Measurements from ENCODE around the gene RSAD1.
A peak's percentile ranks its signal among the peaks of the same experiment; 100 is the strongest.

The RSAD1 gene

DNA sequence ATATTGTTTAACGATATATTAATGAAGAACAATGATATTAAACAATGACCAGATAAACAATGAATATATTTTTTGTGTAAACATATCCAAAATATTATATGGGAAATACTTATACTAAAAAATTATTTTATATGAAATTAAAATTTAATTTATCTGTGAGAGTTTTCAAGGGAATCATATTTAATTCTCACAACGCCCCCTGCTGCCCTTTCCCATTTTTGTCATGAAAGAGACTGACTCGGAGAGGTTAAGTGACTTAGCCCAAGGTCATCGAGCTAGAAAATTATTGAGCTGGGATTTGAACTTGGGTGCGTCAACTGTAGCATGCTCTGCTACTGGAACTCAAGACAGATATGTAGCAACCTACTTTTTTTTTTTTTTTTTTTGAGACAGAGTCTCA, 22.4 kb downstream of the RSAD1 start:
- no peaks in the 10 kb centered on the region for H3K9me3 ChIP-seq (ENCODE audit: control insufficient read depth, insufficient read depth, low read depth, low read length)
- H3K4me1 ChIP-seq (ENCODE audit: control insufficient read depth, insufficient read depth, low read length): no peaks in the 10 kb centered on the region
- no peak overlapping the region for H3K4me3 ChIP-seq (ENCODE audit: low read depth, low read length)
- TF ChIP-seq ZNF654 (tag by site-specific recombination; IDR thresholded peaks at IDR 0.05; ENCODE audit: low read depth) (peak; percentile 29), ZNF114 (tag by site-specific recombination; IDR thresholded peaks at IDR 0.05) (no peak), ZNF350 (tag by site-specific recombination; IDR thresholded peaks at IDR 0.05) (no peak), ZNF354C (tag by site-specific recombination; IDR thresholded peaks at IDR 0.05; ENCODE audit: borderline replicate concordance, low read depth) (no peak), ZBTB20 (tag by site-specific recombination; IDR thresholded peaks at IDR 0.05) (no peak)
- ChIA-PET POLR2A (no interaction called here), CTCF (interaction anchor here (0.6 to 7.5 kb wide), 33 partner anchors 8 to 870 kb away, joined by 3 to 95 read pairs (median 4); no protein-coding TSS in a partner anchor)
- no peak overlapping the region for H3K27ac ChIP-seq (ENCODE audit: extremely low read depth, low read depth, low read length)
- no peaks in the 10 kb centered on the region for H3K36me3 ChIP-seq (ENCODE audit: control insufficient read depth in 2 of 2, insufficient read depth in 1 of 2, low read length in 2 of 2)

DNA sequence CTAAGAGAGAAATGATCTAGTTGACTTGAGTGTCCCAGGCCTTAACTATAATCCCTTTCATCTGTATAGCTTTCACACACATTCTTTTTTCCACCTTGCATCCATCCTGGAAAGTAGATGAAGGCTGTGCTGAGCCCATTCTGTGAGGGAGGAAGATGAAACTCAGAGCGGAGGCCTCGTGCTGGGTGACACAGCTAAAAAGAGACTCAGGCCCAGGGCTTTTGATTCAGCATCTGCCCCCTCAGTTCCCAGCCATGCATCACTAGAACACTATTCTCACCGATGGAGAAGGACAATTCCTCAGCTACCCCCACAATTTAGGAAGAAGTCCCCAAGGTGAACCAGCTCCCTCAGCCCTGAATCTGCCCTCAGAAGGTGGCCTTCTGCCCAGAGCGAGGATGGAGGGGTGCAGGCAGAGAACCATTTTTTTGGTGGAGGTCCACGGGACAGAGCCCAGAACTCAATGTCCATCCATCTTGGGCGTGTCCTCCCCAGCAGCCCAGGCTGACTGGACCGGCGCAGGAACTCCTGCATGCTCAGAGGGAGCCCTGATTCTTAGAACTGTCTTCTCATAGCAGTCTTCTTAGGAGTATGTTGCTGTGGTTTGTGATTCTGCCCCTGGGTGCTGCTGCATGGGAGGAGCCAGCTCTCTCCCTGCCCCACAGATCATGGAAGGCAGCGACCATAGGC, 23.8 kb downstream of the RSAD1 start:
- H3K27ac ChIP-seq (ENCODE audit: extremely low read depth, low read depth, low read length): no peak overlapping the region
- POLR2A ChIA-PET: interaction anchor here (1.3 kb wide), 1 partner anchor 138 kb away, joined by 3 read pairs; no protein-coding TSS in a partner anchor

GRCh38 chr17:50505591-50506130, 27.0 kb downstream of the RSAD1 start:
- ChIA-PET CTCF (interaction anchor here (0.6 to 1.8 kb wide), 12 partner anchors 10 to 1327 kb away, joined by 3 to 6 read pairs (median 4); no protein-coding TSS in a partner anchor), POLR2A (interaction anchor here (1.1 kb wide), 1 partner anchor 12 kb away, joined by 3 read pairs; no protein-coding TSS in a partner anchor)
- no peaks in the 10 kb centered on the region for H3K4me1 ChIP-seq (ENCODE audit: control insufficient read depth, insufficient read depth, low read length)
- TF ChIP-seq, protein P1, sequence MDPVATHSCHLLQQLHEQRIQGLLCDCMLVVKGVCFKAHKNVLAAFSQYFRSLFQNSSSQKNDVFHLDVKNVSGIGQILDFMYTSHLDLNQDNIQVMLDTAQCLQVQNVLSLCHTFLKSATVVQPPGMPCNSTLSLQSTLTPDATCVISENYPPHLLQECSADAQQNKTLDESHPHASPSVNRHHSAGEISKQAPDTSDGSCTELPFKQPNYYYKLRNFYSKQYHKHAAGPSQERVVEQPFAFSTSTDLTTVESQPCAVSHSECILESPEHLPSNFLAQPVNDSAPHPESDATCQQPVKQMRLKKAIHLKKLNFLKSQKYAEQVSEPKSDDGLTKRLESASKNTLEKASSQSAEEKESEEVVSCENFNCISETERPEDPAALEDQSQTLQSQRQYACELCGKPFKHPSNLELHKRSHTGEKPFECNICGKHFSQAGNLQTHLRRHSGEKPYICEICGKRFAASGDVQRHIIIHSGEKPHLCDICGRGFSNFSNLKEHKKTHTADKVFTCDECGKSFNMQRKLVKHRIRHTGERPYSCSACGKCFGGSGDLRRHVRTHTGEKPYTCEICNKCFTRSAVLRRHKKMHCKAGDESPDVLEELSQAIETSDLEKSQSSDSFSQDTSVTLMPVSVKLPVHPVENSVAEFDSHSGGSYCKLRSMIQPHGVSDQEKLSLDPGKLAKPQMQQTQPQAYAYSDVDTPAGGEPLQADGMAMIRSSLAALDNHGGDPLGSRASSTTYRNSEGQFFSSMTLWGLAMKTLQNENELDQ (tag by site-specific recombination; IDR thresholded peaks at IDR 0.05; ENCODE audit: low read depth): no peak
- no peak for TF ChIP-seq ZNF354C (tag by site-specific recombination; IDR thresholded peaks at IDR 0.05; ENCODE audit: borderline replicate concordance, low read depth)
- no peak for TF ChIP-seq ZNF292 (tag by site-specific recombination; IDR thresholded peaks at IDR 0.05; ENCODE audit: borderline replicate concordance, low read depth)
- no peak for TF ChIP-seq YY2 (tag by site-specific recombination; IDR thresholded peaks at IDR 0.05)
- no peak for TF ChIP-seq ZNF530 (tag by site-specific recombination; IDR thresholded peaks at IDR 0.05; ENCODE audit: low read depth)
- no peak for TF ChIP-seq ZNF585B (tag by site-specific recombination; IDR thresholded peaks at IDR 0.05)
- no peak for TF ChIP-seq ZNF560 (tag by site-specific recombination; IDR thresholded peaks at IDR 0.05; ENCODE audit: borderline replicate concordance)
- TF ChIP-seq ZNF837 (tag by site-specific recombination; IDR thresholded peaks at IDR 0.05): no peak
- TF ChIP-seq, protein P2, sequence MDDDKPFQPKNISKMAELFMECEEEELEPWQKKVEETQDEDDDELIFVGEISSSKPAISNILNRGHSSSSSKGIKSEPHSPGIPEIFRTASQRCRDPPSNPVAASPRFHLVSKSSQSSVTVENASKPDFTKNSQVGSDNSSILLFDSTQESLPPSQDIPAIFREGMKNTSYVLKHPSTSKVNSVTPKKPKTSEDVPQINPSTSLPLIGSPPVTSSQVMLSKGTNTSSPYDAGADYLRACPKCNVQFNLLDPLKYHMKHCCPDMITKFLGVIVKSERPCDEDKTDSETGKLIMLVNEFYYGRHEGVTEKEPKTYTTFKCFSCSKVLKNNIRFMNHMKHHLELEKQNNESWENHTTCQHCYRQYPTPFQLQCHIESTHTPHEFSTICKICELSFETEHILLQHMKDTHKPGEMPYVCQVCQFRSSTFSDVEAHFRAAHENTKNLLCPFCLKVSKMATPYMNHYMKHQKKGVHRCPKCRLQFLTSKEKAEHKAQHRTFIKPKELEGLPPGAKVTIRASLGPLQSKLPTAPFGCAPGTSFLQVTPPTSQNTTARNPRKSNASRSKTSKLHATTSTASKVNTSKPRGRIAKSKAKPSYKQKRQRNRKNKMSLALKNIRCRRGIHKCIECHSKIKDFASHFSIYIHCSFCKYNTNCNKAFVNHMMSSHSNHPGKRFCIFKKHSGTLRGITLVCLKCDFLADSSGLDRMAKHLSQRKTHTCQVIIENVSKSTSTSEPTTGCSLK (tag by site-specific recombination; IDR thresholded peaks at IDR 0.05): no peak
- H3K27ac ChIP-seq (ENCODE audit: extremely low read depth, low read depth, low read length): no peak overlapping the region
- H3K36me3 ChIP-seq (ENCODE audit: control insufficient read depth in 2 of 2, insufficient read depth in 1 of 2, low read length in 2 of 2): no peaks in the 10 kb centered on the region
- no peak overlapping the region for H3K4me3 ChIP-seq (ENCODE audit: low read depth, low read length)
- no peaks in the 10 kb centered on the region for H3K9me3 ChIP-seq (ENCODE audit: control insufficient read depth, insufficient read depth, low read depth, low read length)

More for the DNA sequence above, 23.8 kb downstream of the RSAD1 start:
- no peak overlapping the region for H3K4me3 ChIP-seq (ENCODE audit: low read depth, low read length)
- no peaks in the 10 kb centered on the region for H3K4me1 ChIP-seq (ENCODE audit: control insufficient read depth, insufficient read depth, low read length)
- H3K36me3 ChIP-seq (ENCODE audit: control insufficient read depth in 2 of 2, insufficient read depth in 1 of 2, low read length in 2 of 2): no peaks in the 10 kb centered on the region
- CTCF ChIA-PET: interaction anchor here (1.2 to 7.5 kb wide), 12 partner anchors 9 to 151 kb away, joined by 3 to 95 read pairs (median 6); partner anchors contain the start of gene LRRC59
- TF ChIP-seq GFI1B (tag by site-specific recombination; IDR thresholded peaks at IDR 0.05) (no peak), ZNF23 (tag by site-specific recombination; IDR thresholded peaks at IDR 0.05; ENCODE audit: borderline replicate concordance) (no peak), ZNF132 (tag by site-specific recombination; IDR thresholded peaks at IDR 0.05; ENCODE audit: borderline replicate concordance) (no peak), YY1 (tag by site-specific recombination; IDR thresholded peaks at IDR 0.05) (no peak)
- H3K9me3 ChIP-seq (ENCODE audit: control insufficient read depth, insufficient read depth, low read depth, low read length): no peaks in the 10 kb centered on the region
